Peyer's patch (tissue), 4 donors: Measurements from ENCODE around the gene CYP2U1. TPM values are rescaled to one million over a fixed set of nuclear protein-coding genes. Genes with fewer than 3 reads are reported as not detected.
"Not testable (repeated sequence)": the region's sequence is repeated elsewhere in the genome, so short reads cannot be mapped to it uniquely, and the experiment has no call there.

Experiments
- DNase-seq, 3 donors: peaks; one replicate each; pipeline ENCODE4 v3.0.0-alpha.2; 2017 to 2019
- H3K27ac ChIP-seq, 4 donors: fragments of 200-600 bp; sonication (generic); one replicate each; pipeline ENCODE4 v1.5.1; 2016 to 2019
- H3K27me3 ChIP-seq, 2 donors: fragments of 200-600 bp; sonication (generic); one replicate each; pipeline ENCODE4 v1.5.1; 2019
- H3K36me3 ChIP-seq, 3 donors: fragments of 200-600 bp; sonication (generic); one replicate each; pipeline ENCODE4 v1.5.1; 2016 to 2019
- H3K4me1 ChIP-seq, 4 donors: fragments of 200-600 bp; sonication (generic); one replicate each; pipeline ENCODE4 v1.5.1; 2016 to 2019
- H3K4me3 ChIP-seq, 4 donors: fragments of 200-600 bp; sonication (generic); 1 replicate in 3 of 4; 2 replicates in 1 of 4; pipeline ENCODE4 v1.5.1; 2016 to 2019; ENCODE audit warnings: mild to moderate bottlenecking in 1 of 4
- H3K9me3 ChIP-seq, 4 donors: fragments of 200-600 bp; sonication (generic); one replicate each; pipeline ENCODE4 v1.5.1; 2016 to 2019; ENCODE audit warnings: mild to moderate bottlenecking in 1 of 4
- POLR2A ChIP-seq, 2 donors: fragments of 450-650 bp; IDR thresholded peaks; one replicate each; pipeline ENCODE4 v1.5.1; 2017; ENCODE audit warnings: antibody characterized with exemption in 2 of 2, mild to moderate bottlenecking in 2 of 2, moderate library complexity in 2 of 2
- total RNA-seq, 4 donors: library from RNA; depleted of rRNA; stranded (reverse); fragments of >200 nt; gene quantifications; one replicate each; pipeline ENCODE4 v1.1.0, GENCODE V29; 2016
- TF ChIP-seq, protein P1 (sequence below), 6 experiments: fragments of 450-650 bp in 4 of 6; fragments of 200-600 bp in 2 of 6; sonication (generic) in 1 of 6; IDR thresholded peaks; one replicate each; pipeline ENCODE4 v1.5.1; 2017 to 2019; ENCODE audit warnings: antibody characterized with exemption in 6 of 6, mild to moderate bottlenecking in 3 of 6, moderate library complexity in 1 of 6

The CYP2U1 gene
- total RNA-seq, 4 donors from 2014 or later: 4.9 to 14.9 (median 7.7) TPM

- TF ChIP-seq, protein P1, sequence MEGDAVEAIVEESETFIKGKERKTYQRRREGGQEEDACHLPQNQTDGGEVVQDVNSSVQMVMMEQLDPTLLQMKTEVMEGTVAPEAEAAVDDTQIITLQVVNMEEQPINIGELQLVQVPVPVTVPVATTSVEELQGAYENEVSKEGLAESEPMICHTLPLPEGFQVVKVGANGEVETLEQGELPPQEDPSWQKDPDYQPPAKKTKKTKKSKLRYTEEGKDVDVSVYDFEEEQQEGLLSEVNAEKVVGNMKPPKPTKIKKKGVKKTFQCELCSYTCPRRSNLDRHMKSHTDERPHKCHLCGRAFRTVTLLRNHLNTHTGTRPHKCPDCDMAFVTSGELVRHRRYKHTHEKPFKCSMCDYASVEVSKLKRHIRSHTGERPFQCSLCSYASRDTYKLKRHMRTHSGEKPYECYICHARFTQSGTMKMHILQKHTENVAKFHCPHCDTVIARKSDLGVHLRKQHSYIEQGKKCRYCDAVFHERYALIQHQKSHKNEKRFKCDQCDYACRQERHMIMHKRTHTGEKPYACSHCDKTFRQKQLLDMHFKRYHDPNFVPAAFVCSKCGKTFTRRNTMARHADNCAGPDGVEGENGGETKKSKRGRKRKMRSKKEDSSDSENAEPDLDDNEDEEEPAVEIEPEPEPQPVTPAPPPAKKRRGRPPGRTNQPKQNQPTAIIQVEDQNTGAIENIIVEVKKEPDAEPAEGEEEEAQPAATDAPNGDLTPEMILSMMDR (IDR thresholded peaks at IDR 0.05): no peak
- TF ChIP-seq POLR2A (IDR thresholded peaks at IDR 0.05): no peak
- Histone ChIP-seq H3K4me1 (no peaks in the 10 kb centered on the region), H3K27me3 (no peaks in the 10 kb centered on the region), H3K4me3 (no peak overlapping the region), H3K27ac (no peak overlapping the region), H3K36me3 (no peaks in the 10 kb centered on the region), H3K9me3 (peaks cover 0 to 7% (median 0%) of the 10 kb centered on the region in 4 donors)
- no peak for DNase-seq
These were observed 8.6 kb upstream of the CYP2U1 start for GRCh38 chr4:107922486-107923473.

DNA sequence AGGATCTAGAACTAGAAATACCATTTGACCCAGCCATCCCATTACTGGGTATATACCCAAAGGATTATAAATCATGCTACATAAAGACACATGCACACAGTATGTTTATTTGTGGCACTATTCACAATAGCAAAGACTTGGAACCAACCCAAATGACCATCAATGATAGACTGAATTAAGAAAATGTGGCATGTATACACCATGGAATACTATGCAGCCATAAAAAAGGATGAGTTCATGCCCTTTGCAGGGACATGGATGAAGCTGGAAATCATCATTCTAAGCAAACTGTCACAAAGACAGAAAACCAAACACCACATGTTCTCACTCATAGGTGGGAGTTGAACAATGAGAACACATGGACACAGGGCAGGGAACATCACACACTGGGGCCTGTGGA, 5.6 kb upstream of the CYP2U1 start:
- H3K9me3 ChIP-seq, H3K36me3 ChIP-seq, H3K27me3 ChIP-seq, DNase-seq, H3K27ac ChIP-seq, H3K4me3 ChIP-seq, H3K4me1 ChIP-seq: not testable (repeated sequence)

DNA sequence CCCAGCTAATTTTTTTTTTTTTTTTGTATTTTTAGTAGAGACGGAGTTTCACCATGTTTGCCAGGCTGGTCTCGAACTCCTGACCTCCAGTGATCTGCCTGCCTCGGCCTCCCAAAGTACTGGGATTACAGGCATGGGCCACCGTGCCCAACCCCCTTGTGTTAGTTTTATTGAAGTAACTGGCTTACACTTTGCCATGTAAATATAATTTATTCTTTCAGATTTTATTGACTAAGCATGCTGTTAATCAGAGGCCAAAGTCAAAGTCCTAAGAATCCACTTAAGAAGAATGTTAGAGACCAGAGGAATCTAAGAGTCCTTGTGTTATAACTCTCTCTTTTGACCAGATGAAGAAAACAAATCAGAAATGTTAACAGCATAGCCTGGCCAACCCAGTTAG, 4.5 kb upstream of the CYP2U1 start:
- H3K4me3 ChIP-seq, H3K9me3 ChIP-seq, H3K4me1 ChIP-seq, H3K27me3 ChIP-seq, H3K27ac ChIP-seq, H3K36me3 ChIP-seq: not testable (repeated sequence)
- DNase-seq: peak in 2 of 3 donors; percentile 53 to 56

GRCh38 chr4:107931775-107932321, 499 bp downstream of the CYP2U1 start:
- Histone ChIP-seq H3K4me3 (peak overlapping the region; percentile 77 to 92 (median 83)), H3K4me1 (peaks cover 0 to 10% (median 5%) of the 10 kb centered on the region in 4 donors), H3K27ac (peak overlapping the region; percentile 77 to 91 (median 84)), H3K9me3 (no peaks in the 10 kb centered on the region), H3K27me3 (no peaks in the 10 kb centered on the region), H3K36me3 (no peaks in the 10 kb centered on the region)
- TF ChIP-seq POLR2A (IDR thresholded peaks at IDR 0.05): no peak
- TF ChIP-seq, protein P1 (IDR thresholded peaks at IDR 0.05): peak in 1 of 6 experiments; percentile 6
- peak in 2 of 3 donors; percentile 79 for DNase-seq

DNA sequence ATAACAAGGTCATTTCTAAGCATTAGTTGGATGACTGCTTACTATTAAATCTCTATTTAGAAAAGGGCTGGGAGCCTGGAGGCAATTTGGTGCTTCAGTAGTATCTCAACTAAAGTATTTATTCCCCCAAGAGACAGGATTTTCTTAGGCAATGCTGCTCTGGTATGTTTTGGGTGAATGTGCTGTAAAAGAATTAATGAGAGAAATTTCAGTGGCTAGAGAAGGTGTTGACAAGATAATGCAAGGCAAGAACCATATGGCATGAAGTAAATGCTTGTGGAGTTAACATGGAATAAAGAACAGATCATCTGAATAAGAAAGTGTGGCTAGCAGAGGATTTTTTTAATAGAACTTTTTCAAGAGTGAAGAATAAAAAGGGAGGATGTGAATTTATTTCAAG, 3.9 kb downstream of the CYP2U1 start:
- H3K9me3 ChIP-seq: no peaks in the 10 kb centered on the region
- no peak overlapping the region for H3K4me3 ChIP-seq
- H3K27me3 ChIP-seq: no peaks in the 10 kb centered on the region
- no peak for TF ChIP-seq POLR2A (IDR thresholded peaks at IDR 0.05)
- TF ChIP-seq, protein P1 (IDR thresholded peaks at IDR 0.05): no peak
- no peak for DNase-seq
- H3K27ac ChIP-seq: no peak overlapping the region
- peaks cover 0 to 10% (median 5%) of the 10 kb centered on the region in 4 donors for H3K4me1 ChIP-seq
- no peaks in the 10 kb centered on the region for H3K36me3 ChIP-seq

GRCh38 chr4:107937040-107937439, 5.7 kb downstream of the CYP2U1 start:
- no peak for DNase-seq
- H3K4me1 ChIP-seq: peaks cover 0 to 10% (median 5%) of the 10 kb centered on the region in 4 donors
- H3K9me3 ChIP-seq: no peaks in the 10 kb centered on the region
- H3K36me3 ChIP-seq: no peaks in the 10 kb centered on the region
- no peak overlapping the region for H3K27ac ChIP-seq
- TF ChIP-seq, protein P1 (IDR thresholded peaks at IDR 0.05): no peak
- TF ChIP-seq POLR2A (IDR thresholded peaks at IDR 0.05): no peak
- no peaks in the 10 kb centered on the region for H3K27me3 ChIP-seq
- no peak overlapping the region for H3K4me3 ChIP-seq
